ENCODE measurements around the gene NLRP3. TPM values are rescaled to one million over a fixed set of nuclear protein-coding genes. Genes with fewer than 3 reads are reported as not detected.

Gene NLRP3
- total and polyA plus RNA-seq, 4 donors = 1.3 to 27.9 (median 5.6) TPM

DNA sequence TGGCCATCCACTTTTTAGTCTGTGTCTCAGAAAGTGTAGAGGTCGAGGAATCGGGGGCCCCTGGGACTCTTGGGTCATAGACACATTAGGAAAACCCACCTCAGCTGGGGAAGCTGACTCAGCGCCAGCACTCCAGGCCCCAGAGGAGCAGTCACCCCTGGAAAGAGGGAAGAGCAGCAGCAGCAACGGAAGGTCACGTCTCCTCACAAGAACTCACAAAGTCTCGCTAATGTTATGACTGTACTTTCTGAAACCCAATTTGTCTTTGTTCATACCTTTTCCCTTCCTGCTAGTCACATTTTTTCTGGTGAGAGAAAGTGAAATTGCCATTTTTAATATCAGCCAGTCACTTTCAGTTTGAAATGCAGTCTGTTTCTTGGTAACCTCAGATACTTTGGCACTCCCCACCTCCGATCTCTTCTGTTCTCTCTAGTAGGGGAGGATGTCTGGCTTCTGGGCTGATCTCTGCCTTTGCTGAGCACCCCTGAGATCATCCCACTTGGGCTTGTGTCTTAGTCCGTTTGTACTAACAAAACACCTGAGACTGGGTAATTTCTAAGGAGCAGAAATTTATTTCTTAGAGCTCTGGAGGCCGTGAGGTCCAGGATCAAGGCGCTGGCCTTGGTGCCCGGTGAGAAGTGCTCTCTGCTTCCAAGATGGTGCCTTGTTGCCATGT is 6.0 kb upstream of the NLRP3 start:
- H3K27ac ChIP-seq (ENCODE audit: low read depth in 1 of 2, low read length in 1 of 2) = peak overlapping the region in 1 of 2 donors; percentile 24
- 54 to 65% methylated on average over 11 of the region's 11 CpGs for WGBS, 2 donors

DNA sequence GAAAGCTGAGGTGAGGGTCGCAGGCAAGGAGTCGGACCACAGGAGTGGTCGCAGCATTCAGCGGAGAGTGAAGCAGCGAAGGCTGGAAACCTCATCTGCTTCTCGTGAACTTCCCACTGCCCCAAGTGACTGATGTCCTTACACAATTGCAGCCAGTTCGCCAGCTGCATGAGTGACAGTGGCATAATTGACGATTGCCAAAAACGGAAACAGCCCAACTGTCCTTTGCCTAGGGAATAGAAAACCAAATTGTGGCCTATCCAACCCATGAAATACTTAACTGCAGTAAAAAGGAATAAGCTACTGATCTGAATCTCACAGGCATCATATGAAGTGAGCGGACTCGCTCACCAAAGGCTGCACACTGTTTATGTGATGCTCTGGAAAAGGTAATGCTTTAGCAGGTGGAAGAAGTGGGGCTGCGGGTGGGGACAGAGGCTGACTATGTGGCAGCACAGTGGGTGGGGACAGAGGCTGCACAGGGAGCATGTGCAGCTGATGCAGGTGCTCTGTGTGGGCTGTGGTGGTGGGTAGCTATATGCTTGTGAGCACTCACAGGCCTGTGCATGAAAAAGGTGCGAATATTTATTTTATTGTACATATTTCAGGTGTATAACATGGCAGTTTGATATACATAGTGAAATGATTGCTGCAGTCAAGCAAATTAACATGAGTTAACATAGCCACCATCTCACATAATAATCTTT is 4.2 kb upstream of the NLRP3 start:
- Histone ChIP-seq H3K36me3 (ENCODE audit: control insufficient read depth in 4 of 4, insufficient read depth in 4 of 4, low read length in 4 of 4) (no peaks in the 10 kb centered on the region), H3K27me3 (ENCODE audit: control insufficient read depth in 3 of 3, insufficient read depth in 3 of 3, low read length in 2 of 3) (no peaks in the 10 kb centered on the region), H3K9me3 (ENCODE audit: control insufficient read depth in 4 of 4, insufficient read depth in 3 of 4, low read length in 3 of 4) (no peaks in the 10 kb centered on the region), H3K4me3 (no peak overlapping the region), H3K27ac (ENCODE audit: low read depth in 1 of 2, low read length in 1 of 2) (no peak overlapping the region), H3K4me1 (ENCODE audit: control insufficient read depth in 5 of 5, insufficient read depth in 5 of 5, low read length in 5 of 5) (peaks cover 0 to 1% (median 0%) of the 10 kb centered on the region in 5 donors), H3K9ac (ENCODE audit: insufficient read depth in 1 of 2, low read length in 2 of 2) (no peak overlapping the region)
- ATAC-seq (ENCODE audit: insufficient read depth, low FRiP score) (no peak), DNase-seq (no peak)
- TF ChIP-seq, protein P1, sequence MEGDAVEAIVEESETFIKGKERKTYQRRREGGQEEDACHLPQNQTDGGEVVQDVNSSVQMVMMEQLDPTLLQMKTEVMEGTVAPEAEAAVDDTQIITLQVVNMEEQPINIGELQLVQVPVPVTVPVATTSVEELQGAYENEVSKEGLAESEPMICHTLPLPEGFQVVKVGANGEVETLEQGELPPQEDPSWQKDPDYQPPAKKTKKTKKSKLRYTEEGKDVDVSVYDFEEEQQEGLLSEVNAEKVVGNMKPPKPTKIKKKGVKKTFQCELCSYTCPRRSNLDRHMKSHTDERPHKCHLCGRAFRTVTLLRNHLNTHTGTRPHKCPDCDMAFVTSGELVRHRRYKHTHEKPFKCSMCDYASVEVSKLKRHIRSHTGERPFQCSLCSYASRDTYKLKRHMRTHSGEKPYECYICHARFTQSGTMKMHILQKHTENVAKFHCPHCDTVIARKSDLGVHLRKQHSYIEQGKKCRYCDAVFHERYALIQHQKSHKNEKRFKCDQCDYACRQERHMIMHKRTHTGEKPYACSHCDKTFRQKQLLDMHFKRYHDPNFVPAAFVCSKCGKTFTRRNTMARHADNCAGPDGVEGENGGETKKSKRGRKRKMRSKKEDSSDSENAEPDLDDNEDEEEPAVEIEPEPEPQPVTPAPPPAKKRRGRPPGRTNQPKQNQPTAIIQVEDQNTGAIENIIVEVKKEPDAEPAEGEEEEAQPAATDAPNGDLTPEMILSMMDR (IDR thresholded peaks at IDR 0.05; ENCODE audit: control extremely low read depth, extremely low read depth) = no peak
- whole genome bisulfite sequencing, 2 donors = 36 to 63% methylated on average over 13 of the region's 13 CpGs

More for the DNA sequence above, 6.0 kb upstream of the NLRP3 start:
- H3K4me1 ChIP-seq (ENCODE audit: control insufficient read depth in 5 of 5, insufficient read depth in 5 of 5, low read length in 5 of 5) = peaks cover 0 to 1% (median 0%) of the 10 kb centered on the region in 5 donors
- DNase-seq (no peak), ATAC-seq (ENCODE audit: insufficient read depth, low FRiP score) (no peak)
- no peak overlapping the region for H3K4me3 ChIP-seq
- H3K27me3 ChIP-seq (ENCODE audit: control insufficient read depth in 3 of 3, insufficient read depth in 3 of 3, low read length in 2 of 3) = no peaks in the 10 kb centered on the region
- TF ChIP-seq, protein P1 (IDR thresholded peaks at IDR 0.05; ENCODE audit: control extremely low read depth, extremely low read depth) = no peak
- no peak overlapping the region for H3K9ac ChIP-seq (ENCODE audit: insufficient read depth in 1 of 2, low read length in 2 of 2)
- no peaks in the 10 kb centered on the region for H3K36me3 ChIP-seq (ENCODE audit: control insufficient read depth in 4 of 4, insufficient read depth in 4 of 4, low read length in 4 of 4)
- peaks cover 0 to 3% (median 0%) of the 10 kb centered on the region in 4 donors for H3K9me3 ChIP-seq (ENCODE audit: control insufficient read depth in 4 of 4, insufficient read depth in 3 of 4, low read length in 3 of 4)

DNA sequence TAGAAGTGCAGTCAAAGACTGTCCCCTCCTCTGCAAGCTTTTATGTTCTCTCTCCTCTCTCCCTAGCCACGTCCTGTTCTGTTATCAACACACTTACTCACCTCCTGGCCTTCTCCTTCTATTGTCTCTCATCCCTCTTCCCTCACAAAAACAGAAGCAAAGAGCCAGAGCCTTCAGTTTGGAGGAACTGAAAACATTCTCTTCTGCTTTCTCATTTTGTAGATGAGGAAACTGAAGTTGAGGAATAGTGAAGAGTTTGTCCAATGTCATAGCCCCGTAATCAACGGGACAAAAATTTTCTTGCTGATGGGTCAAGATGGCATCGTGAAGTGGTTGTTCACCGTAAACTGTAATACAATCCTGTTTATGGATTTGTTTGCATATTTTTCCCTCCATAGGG is 1.9 kb downstream of the NLRP3 start:
- H3K4me3 ChIP-seq = no peak overlapping the region
- 54 to 63% methylated on average over 5 of the region's 5 CpGs for WGBS, 2 donors

More for the DNA sequence above, 1.9 kb downstream of the NLRP3 start:
- TF ChIP-seq, protein P1 (IDR thresholded peaks at IDR 0.05; ENCODE audit: control extremely low read depth, extremely low read depth) = no peak
- no peak for DNase-seq
- H3K4me1 ChIP-seq (ENCODE audit: control insufficient read depth in 5 of 5, insufficient read depth in 5 of 5, low read length in 5 of 5) = no peaks in the 10 kb centered on the region
- no peaks in the 10 kb centered on the region for H3K27me3 ChIP-seq (ENCODE audit: control insufficient read depth in 3 of 3, insufficient read depth in 3 of 3, low read length in 2 of 3)
- no peak overlapping the region for H3K9ac ChIP-seq (ENCODE audit: insufficient read depth in 1 of 2, low read length in 2 of 2)
- no peaks in the 10 kb centered on the region for H3K36me3 ChIP-seq (ENCODE audit: control insufficient read depth in 4 of 4, insufficient read depth in 4 of 4, low read length in 4 of 4)
- no peaks in the 10 kb centered on the region for H3K9me3 ChIP-seq (ENCODE audit: control insufficient read depth in 4 of 4, insufficient read depth in 3 of 4, low read length in 3 of 4)
- ATAC-seq (ENCODE audit: insufficient read depth, low FRiP score) = peak; percentile 39
- H3K27ac ChIP-seq (ENCODE audit: low read depth in 1 of 2, low read length in 1 of 2) = no peak overlapping the region
